Common myeloid progenitor, CD34-positive (primary cell): ENCODE results near the gene AEBP2.

Experiments used
- CTCF ChIA-PET: fragments of 350-600 bp; sonication (Branson Sonifier 250); formaldehyde crosslinking; loops from one replicate; lab custom pipeline; 2021; ENCODE audit warnings: antibody characterized with exemption; lab: Charles Lee
- POLR2A ChIA-PET: fragments of 350-600 bp; sonication (Branson Sonifier 250); formaldehyde crosslinking; loops from one replicate; lab custom pipeline; 2021; ENCODE audit warnings: antibody characterized with exemption; lab: Charles Lee
- DNase-seq, 3 donors: peaks; one replicate each; pipeline versions ENCODE4 v3.0.0 to v3.0.0-alpha.2; 2013
- H3K27ac ChIP-seq, 2 experiments: 1 replicate in 1 of 2; 2 replicates in 1 of 2; pipeline ENCODE4 v1.7.0; 2013; ENCODE audit warnings: inconsistent platforms in 2 of 2, low read length in 2 of 2, mild to moderate bottlenecking in 2 of 2, low read depth in 1 of 2, moderate library complexity in 1 of 2; ENCODE audit not compliant: severe bottlenecking in 2 of 2, insufficient read depth in 1 of 2, poor library complexity in 1 of 2
- H3K27me3 ChIP-seq, 5 experiments: replicated peaks in 2 of 5; 1 replicate in 3 of 5; 2 replicates in 2 of 5; pipeline versions ENCODE4 v1.6.1 to v1.7.0; 2013; ENCODE audit warnings: low read length in 4 of 5, mild to moderate bottlenecking in 2 of 5, moderate library complexity in 2 of 5, inconsistent platforms in 1 of 5; ENCODE audit not compliant: insufficient read depth in 5 of 5, control insufficient read depth in 4 of 5
- H3K36me3 ChIP-seq, 4 experiments: 1 replicate in 2 of 4; 2 replicates in 2 of 4; pipeline versions ENCODE4 v1.6.1 to v1.7.0; 2013; ENCODE audit warnings: low read length in 3 of 4, control low read depth in 1 of 4, mild to moderate bottlenecking in 1 of 4; ENCODE audit not compliant: control insufficient read depth in 4 of 4, insufficient read depth in 4 of 4
- H3K4me1 ChIP-seq, 4 experiments: 1 replicate in 3 of 4; 2 replicates in 1 of 4; pipeline versions ENCODE4 v1.6.1 to v1.7.1; 2013; ENCODE audit warnings: low read length in 3 of 4, mild to moderate bottlenecking in 3 of 4, control low read depth in 1 of 4, inconsistent platforms in 1 of 4, moderate library complexity in 1 of 4; ENCODE audit not compliant: control insufficient read depth in 4 of 4, insufficient read depth in 4 of 4; ENCODE audit errors: control extremely low read depth in 1 of 4
- H3K4me3 ChIP-seq, 7 experiments: 1 replicate in 4 of 7; 2 replicates in 3 of 7; pipeline versions ENCODE4 v1.5.1 to v1.7.0; 2013; ENCODE audit warnings: mild to moderate bottlenecking in 7 of 7, low read length in 6 of 7, moderate library complexity in 6 of 7, inconsistent platforms in 2 of 7, low read depth in 2 of 7, control low read depth in 1 of 7; ENCODE audit not compliant: insufficient read depth in 4 of 7, control insufficient read depth in 1 of 7; ENCODE audit errors: extremely low read depth in 1 of 7
- H3K9me3 ChIP-seq, 5 experiments: 1 replicate in 4 of 5; 2 replicates in 1 of 5; pipeline versions ENCODE4 v1.6.1 to v1.7.1; 2013; ENCODE audit warnings: low read length in 4 of 5, mild to moderate bottlenecking in 2 of 5, inconsistent platforms in 1 of 5, low read depth in 1 of 5, moderate library complexity in 1 of 5; ENCODE audit not compliant: control insufficient read depth in 4 of 5, insufficient read depth in 2 of 5; ENCODE audit errors: control extremely low read depth in 1 of 5
- WGBS: methylation state at CpG from one replicate; pipeline ENCODE4 v1.1.5; 2013; ENCODE audit not compliant: insufficient coverage; 5-methylcytosine and 5-hydroxymethylcytosine counted together

AEBP2 gene

DNA sequence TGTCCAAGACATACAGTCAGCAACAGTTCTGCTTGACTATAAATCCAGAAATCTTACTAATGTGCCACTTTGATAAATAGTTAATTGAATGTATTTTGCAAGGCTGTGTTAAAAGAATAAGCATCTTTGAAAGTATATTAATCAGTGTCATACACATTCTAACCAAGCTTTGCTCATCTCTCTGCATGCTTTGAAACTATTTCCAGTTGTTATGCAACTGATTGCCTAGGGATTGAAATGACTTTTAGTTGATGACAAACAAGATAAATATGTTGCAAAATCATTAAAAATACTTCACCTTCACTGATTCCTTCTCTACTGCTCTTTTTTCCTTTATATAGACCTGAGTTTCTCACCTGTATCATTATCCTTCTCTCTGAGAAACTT lies 91.3 kb downstream of the AEBP2 start:
- POLR2A ChIA-PET, result no interaction called here
- DNase-seq, result no peak

GRCh38 chr12:19533567-19533966 lies 94.3 kb downstream of the AEBP2 start:
- Histone ChIP-seq H3K27ac (no peak overlapping the region), H3K9me3 (peaks cover 0 to 8% (median 3%) of the 10 kb centered on the region in 5 experiments), H3K4me1 (peaks cover 0 to 2% (median 0%) of the 10 kb centered on the region in 4 experiments), H3K36me3 (no peaks in the 10 kb centered on the region), H3K4me3 (no peak overlapping the region), H3K27me3 (no peaks in the 10 kb centered on the region)
- no CpG with 5 or more reads among the region's 3 CpGs for WGBS
- ChIA-PET CTCF (no interaction called here), POLR2A (no interaction called here)
- DNase-seq, result no peak

More for the DNA sequence above, 91.3 kb downstream of the AEBP2 start:
- CTCF ChIA-PET, result no interaction called here
- no peak overlapping the region for H3K27ac ChIP-seq
- no peaks in the 10 kb centered on the region for H3K27me3 ChIP-seq
- H3K9me3 ChIP-seq, result peaks cover 0 to under 1% (median 0%) of the 10 kb centered on the region in 5 experiments
- H3K4me3 ChIP-seq, result no peak overlapping the region
- H3K36me3 ChIP-seq, result no peaks in the 10 kb centered on the region
- peaks cover 0 to 3% (median 0%) of the 10 kb centered on the region in 4 experiments for H3K4me1 ChIP-seq

DNA sequence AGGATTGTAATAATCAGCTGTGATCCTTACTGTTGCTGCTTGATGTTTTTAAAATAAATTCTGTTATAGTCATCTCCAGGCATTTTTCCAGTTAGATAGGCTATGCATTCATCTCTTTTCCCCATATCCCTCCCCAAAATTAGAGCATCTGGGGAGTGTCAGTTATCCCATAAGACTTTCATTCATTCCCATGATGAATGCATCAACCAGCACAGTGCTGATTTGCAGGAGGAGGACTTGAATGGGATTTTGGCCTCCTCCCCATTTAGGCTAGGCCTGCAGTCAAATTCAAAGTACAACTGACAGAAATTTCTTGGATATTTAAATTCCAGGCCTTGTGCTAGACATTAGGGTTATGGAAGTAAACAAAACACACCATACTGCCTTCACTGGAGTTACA lies 99.8 kb downstream of the AEBP2 start:
- Histone ChIP-seq H3K27ac (no peak overlapping the region), H3K36me3 (no peaks in the 10 kb centered on the region), H3K4me1 (no peaks in the 10 kb centered on the region), H3K27me3 (no peaks in the 10 kb centered on the region), H3K9me3 (peaks cover 0 to 10% (median 3%) of the 10 kb centered on the region in 5 experiments), H3K4me3 (no peak overlapping the region)
- POLR2A ChIA-PET, result interaction anchor here (0.6 kb wide), 1 partner anchor 36 kb away, joined by 4 read pairs; no protein-coding TSS in a partner anchor
- DNase-seq, result no peak
- CTCF ChIA-PET, result no interaction called here

GRCh38 chr12:19539836-19540235 lies 100.5 kb downstream of the AEBP2 start:
- no peak for DNase-seq

DNA sequence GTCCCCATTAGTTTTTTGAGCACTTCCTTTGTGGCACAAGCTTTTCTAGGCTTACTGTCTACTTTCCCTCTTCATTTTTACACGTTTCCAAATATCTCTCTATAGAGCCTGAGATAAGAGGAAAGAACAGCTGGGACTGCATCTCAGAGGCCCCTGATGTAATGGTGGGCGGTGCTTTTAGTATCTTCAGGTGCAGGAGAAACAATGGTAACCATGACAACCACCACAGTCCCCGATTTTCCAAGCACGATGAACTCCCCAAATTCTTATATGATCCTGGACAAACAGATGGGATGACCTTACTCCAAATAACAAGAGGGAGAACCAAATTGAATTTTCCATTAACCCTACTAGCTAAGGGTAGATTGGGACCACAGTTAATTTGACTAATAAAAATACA lies 103.3 kb downstream of the AEBP2 start:
- CTCF ChIA-PET, result no interaction called here
- no peaks in the 10 kb centered on the region for H3K36me3 ChIP-seq
- no peaks in the 10 kb centered on the region for H3K27me3 ChIP-seq
- H3K27ac ChIP-seq, result no peak overlapping the region
- 100% methylated on average over 1 of the region's 4 CpGs for WGBS
- H3K9me3 ChIP-seq, result peaks cover 0 to 2% (median 0%) of the 10 kb centered on the region in 5 experiments
- peaks cover 0 to 14% (median 0%) of the 10 kb centered on the region in 4 experiments for H3K4me1 ChIP-seq
- POLR2A ChIA-PET, result no interaction called here
- no peak overlapping the region for H3K4me3 ChIP-seq
- DNase-seq, result no peak

More at GRCh38 chr12:19539836-19540235, 100.5 kb downstream of the AEBP2 start:
- Histone ChIP-seq H3K9me3 (peaks cover 0 to 10% (median 3%) of the 10 kb centered on the region in 5 experiments), H3K27me3 (no peaks in the 10 kb centered on the region), H3K4me3 (no peak overlapping the region), H3K4me1 (no peaks in the 10 kb centered on the region), H3K36me3 (no peaks in the 10 kb centered on the region), H3K27ac (no peak overlapping the region)
- ChIA-PET CTCF (interaction anchor here (1.5 kb wide), 1 partner anchor 14 kb away, joined by 4 read pairs; no protein-coding TSS in a partner anchor), POLR2A (no interaction called here)
- no CpG with 5 or more reads among the region's 1 CpG for WGBS

- H3K27ac ChIP-seq, result no peak overlapping the region
- ChIA-PET CTCF (no interaction called here), POLR2A (no interaction called here)
- H3K4me3 ChIP-seq, result no peak overlapping the region
- H3K4me1 ChIP-seq, result peaks cover 0 to 14% (median 0%) of the 10 kb centered on the region in 4 experiments
- DNase-seq, result no peak
- peaks cover 0 to 2% (median 0%) of the 10 kb centered on the region in 5 experiments for H3K9me3 ChIP-seq
- H3K27me3 ChIP-seq, result no peaks in the 10 kb centered on the region
- no peaks in the 10 kb centered on the region for H3K36me3 ChIP-seq
Observed at GRCh38 chr12:19544353-19544752, 105.1 kb downstream of the AEBP2 start.

DNA sequence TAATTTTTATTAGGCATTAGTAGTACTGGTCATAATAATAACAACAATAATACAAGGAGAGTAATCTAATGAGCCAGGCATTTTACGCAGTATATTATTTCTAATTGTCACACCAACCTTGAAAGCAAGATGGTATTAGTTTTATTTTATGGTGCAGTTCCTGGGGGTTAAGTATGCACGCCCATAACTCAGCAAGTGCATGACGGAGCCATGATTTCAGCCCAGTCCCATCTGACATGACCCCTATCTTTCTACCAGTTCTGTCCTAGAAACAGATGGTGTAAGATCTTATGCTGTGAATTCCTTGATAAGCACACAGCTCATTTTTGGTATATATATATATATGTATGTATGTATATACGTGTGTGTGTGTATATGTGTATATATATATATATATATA lies 106.0 kb downstream of the AEBP2 start:
- H3K4me1 ChIP-seq, result peaks cover 0 to 14% (median 0%) of the 10 kb centered on the region in 4 experiments
- no peak overlapping the region for H3K27ac ChIP-seq
- peaks cover 0 to 2% (median 0%) of the 10 kb centered on the region in 5 experiments for H3K9me3 ChIP-seq
- H3K36me3 ChIP-seq, result no peaks in the 10 kb centered on the region
- WGBS, result 92% methylated on average over 2 of the region's 4 CpGs
- ChIA-PET CTCF (no interaction called here), POLR2A (no interaction called here)
- no peak for DNase-seq
- H3K4me3 ChIP-seq, result no peak overlapping the region
- no peaks in the 10 kb centered on the region for H3K27me3 ChIP-seq
